Panc1 (cell line): ENCODE results near the gene PLA2G4C.

ENCODE experiments used
- CTCF ChIP-seq: fragments of 450-650 bp; IDR thresholded peaks from 2 replicates; pipeline ENCODE4 v1.5.1; 2017; ENCODE audit warnings: mild to moderate bottlenecking
- TCF7L2 ChIP-seq: IDR thresholded peaks from 2 replicates; pipeline ENCODE4 v1.6.1; 2011; ENCODE audit warnings: mild to moderate bottlenecking, low read depth, low read length, inconsistent platforms

DNA sequence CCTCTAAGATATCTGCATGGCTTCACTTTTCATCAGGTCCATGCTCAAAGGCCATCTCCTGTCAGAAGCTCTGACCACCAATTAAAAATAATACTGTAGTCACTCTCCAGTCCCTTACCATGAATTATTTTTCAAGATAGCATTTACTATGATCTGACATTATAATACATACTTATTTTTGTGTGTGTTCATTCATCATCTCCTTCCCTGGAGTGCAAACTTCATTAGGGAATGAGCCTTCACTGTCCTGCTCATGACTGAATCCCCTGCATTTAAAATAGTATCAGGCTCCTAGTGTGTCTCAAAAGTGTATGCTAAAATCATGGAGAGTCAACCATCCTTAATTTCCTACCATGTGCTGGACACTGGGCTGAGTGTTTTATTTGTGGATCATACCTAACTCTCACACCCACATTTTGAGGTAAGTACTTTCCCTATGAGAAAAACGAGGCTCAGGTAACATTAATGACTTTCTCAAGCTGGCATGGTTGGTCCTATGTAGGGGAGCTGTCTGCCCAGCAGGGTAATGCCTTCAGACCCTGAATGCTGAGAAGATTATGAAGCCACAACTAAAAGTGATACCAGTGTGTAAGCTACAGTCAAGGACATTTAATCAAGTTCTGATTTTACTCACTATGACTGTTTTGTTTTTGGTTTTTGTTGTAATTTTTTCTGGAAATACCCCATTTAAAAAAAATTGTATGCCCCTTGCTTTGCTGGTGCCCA lies 16.3 kb downstream of the PLA2G4C start:
- no peak for TF ChIP-seq CTCF
- TF ChIP-seq TCF7L2 = no peak
